GM19468 (cell line): Measurements from ENCODE around the gene KLHL2.
"Not testable (repeated sequence)": the region's sequence is repeated elsewhere in the genome, so short reads cannot be mapped to it uniquely, and the experiment has no call there.

Source experiments
- ATAC-seq: cut with Tn5 transposase; IDR thresholded peaks from one replicate; pipeline ENCODE4 v1.9.1; 2021; ENCODE audit warnings: mild to moderate bottlenecking, moderate library complexity, moderate number of reproducible peaks; ENCODE audit not compliant: unreplicated experiment; ENCODE audit errors: extremely low read depth

KLHL2 gene

DNA sequence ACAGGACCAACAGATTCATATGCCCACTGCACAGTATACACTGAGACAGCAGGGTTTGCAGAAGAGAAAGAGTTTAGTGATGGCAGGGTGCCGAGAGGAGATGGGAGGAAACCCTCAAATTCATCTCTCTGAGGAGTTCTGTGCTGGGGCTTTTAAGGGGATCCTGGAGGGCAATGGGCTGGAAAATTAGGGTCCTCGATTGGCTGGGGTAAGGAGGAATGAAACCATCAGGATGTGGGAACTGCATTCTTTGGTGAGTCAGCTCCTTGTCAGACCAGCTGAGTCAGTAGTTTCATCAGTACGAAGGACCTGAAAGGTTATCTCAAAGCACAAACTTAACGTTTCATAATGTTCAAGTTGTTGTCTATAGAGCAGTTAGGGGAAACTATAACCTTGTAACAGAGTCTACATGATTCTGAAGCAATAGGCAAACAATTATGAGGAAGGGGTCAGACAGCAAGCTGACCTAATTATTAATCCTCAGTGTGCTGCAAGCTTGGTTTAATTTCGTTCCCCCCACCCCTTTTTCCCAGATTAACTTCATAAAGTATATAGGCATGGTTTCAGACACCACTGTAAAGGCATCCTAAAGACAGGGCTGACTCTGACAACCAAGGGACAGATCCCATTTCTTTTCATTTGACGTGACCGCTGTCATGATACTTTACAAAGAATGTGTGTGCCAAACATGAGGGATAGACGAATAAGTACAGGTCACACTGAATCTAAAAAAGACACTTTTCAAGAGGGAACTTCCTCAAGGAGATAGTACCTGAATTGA lies 118.6 kb downstream of the KLHL2 start:
- ATAC-seq, result no peak

DNA sequence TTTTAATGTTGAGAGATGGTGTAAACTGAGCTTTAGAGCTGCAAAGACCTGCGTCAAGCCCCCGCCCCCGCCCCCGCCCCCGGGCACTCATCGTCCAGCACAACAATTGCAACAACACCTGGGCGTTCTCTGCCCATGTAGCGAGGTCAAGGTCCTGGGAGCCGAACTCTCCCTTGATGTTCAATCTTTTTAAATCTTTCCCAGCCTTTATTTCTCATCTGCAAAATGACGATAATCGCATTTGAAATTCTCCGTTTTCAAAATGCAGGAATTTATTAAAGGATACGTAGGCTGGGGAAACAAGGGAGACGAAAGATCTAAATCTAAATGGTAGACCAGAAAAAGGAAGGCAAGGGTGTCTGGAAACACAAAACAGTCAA lies 119.5 kb downstream of the KLHL2 start:
- no peak for ATAC-seq

DNA sequence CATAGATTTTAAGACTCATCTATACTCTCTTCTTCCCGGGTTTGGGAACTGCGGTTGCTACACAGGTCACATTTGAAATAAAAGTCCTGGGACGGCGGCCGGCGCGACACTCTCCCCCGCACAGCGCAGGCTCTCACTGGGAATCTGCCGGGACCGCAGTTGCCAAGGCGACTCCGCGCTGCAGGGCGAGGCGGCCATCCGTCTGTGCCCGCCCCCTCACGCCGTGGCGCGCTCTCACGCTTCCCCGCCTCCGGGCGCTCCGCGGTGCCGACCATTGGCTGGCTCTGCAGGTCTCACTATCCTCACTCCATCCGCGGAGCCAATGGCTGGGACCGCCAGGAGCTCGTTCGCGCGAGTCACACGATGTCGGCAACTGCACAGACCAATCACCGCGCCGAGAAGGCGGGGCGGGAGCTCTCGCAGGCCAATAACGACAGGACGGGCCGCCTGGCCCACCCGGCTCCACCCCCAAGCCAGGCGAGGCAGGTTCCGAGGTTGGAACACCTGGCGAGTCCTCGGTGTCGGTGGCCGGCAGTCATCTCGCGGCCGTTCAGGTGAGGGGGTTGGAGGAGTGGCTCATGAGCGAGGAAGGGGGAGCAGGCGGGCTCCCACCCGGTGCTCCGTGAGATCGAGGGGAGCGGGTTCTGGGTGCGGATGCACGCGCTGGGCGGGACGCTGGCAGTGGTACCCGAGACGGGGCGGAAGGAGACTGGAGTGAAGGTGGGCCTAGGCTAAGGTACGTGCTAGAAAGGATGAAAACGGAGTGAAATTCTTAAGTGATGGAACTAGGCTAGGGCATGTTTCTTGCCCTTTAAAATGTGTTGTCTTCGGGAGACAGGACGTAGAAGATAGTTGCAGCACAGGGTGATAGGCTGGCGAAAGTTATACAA lies 120.1 kb downstream of the KLHL2 start, which contains the start of gene MSMO1:
TSS of gene MSMO1 (plus strand) at position 459 of the 890 bp plus-strand sequence. CDS start 5,702 bp downstream, outside the sequence.
- ATAC-seq, result peak; percentile 100

DNA sequence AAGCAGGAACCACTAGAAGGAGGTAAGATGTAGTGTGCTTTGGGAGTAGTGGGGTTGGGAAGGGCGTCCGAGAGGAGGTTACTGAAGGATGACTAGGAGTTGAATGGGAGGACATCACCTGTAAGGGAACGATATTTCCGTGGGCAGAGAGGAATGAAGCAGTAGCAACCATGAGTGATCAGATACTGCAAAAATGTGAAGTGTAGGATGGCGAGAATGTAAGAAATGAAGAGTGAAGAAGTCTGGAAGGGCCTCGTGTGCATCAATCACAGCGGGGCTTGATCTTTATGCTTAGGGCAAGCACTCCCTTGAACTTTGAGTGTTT lies 120.7 kb downstream of the KLHL2 start:
- no peak for ATAC-seq

DNA sequence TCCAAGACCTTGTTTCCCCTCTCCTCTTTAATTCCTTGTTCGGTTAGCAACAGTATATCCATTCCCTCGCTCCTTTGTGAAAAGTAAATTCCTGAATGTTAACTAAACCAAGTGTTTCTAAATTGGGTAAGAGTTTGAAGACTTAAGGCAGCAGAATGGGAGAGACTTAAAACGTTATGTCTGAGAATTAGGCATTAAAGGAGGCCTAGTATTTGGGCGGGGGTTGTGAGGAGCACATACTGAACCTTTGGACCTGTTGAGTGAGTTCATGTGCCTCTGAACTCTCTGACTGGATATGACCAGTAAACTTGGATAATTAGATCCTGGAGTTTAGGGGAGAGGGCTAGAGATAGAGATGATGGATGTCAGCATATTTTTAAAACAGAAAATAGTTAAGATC lies 121.3 kb downstream of the KLHL2 start:
- no peak for ATAC-seq

DNA sequence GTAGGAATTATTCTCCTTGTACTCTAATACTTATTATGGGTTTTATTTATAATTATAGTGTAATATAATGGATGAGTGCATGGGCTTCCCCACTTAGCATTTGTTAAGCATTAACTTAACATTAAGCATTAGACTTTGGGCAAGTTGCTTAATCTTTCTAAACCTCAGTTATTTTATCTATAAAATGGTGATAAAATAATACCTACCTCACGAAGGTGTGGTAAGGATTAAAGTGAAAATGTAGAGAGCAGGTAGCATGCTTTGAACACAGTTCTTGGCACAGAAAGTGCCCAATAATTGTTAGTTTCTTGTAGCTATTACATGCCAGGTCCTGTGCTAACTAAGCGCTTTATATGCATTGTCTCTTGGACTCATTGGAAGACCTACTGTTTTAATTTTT lies 122.7 kb downstream of the KLHL2 start:
- ATAC-seq, result no peak

DNA sequence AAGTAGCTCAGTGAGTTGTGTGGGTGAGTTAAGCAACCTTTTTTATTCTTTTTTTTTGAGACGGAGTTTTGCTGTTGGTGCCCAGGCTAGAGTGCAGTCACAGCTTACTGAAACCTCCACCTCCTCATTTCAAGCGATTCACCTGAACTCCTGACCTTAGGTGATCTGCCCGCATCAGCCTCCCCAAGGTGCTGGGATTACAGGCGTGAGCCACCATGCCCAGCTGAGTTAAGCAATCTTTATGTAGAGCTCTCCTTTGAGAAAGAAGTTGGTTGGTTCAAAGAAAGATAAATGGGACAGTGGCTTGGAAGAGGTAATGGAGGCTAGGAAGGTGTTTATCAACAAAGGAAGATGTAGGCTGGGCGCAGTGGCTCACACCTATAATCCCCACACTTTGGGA lies 123.3 kb downstream of the KLHL2 start:
- no peak for ATAC-seq

DNA sequence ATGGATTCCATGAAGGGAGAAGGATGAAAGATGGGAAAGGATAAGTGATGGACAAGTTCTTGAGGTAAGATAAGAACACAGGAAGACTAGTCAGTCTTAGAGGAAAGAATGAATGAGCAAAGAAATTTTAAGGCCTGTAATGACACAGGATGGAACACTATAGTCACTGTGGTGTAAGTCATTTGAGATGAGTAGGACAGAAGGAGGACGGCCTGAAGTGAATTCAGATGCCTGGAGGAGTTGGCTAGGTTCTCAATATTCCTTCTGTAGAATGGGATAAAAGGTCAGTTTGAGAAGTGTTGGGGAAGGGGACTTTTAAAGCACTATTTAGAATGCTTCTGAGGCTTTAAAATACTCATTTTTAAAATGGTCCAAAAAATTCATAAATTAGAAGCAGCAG lies 124.0 kb downstream of the KLHL2 start:
- no peak for ATAC-seq

DNA sequence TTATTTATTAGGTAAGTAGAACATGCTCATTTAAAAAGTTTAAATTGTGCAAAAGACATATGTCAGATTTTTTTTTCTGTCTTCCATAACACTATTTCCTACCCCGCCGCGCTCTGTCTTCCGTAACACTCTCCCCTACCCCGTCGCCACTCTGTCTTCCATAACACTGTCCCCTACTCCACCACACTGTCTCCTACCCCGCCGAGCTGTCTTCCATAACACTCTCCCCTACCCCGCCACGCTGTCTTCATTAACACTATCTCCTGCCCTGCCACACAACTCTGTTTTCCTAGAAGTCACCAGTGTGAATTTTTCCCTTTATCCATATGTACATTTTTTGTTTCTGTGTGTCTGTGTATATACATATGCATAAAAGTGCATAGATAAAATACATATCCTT lies 124.5 kb downstream of the KLHL2 start:
- ATAC-seq, result no peak

DNA sequence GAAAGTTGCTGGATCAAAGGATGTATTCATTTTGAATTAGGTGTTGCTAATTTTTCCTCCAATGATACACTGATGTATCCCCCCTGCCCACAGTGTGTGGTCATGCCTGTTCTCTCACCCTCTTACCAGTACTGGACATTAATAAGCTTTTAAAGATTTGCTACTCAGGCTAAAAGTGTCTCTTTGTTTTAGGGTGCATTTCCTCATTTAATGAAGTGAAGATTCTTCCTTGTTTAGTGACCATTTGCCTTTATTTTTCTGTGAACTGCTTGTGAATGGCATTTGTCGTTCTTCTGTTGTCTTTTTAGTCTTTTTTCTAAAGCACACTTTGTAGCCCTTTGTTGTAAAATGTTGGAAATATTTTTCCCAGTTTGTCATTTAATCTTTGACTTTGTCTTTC lies 125.1 kb downstream of the KLHL2 start:
- no peak for ATAC-seq

DNA sequence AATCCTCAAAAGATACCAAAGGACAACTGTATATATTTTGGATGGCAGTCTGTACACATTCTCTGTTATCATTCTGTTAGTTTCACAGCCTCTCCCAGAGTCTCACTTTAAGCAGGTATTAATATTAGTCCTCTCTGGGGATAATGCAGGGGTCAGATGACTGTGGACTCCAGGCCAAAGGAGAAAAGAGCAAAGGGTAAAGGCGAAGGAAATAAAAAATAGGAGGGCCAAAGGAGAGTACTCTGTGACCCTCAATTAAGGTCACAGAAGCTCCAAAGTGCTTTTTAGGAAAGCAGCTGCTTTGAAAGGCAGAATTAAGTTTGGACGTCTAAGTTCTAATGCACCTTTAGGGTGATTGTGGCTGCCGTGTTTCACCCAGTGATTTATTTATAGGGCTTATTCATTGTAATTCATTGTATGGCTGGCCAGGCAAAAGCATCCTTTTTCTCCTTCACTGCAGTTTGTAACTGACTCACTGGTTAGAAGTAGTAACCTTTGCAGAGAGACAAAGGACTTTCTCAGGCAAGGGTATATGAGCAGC lies 127.9 kb downstream of the KLHL2 start:
- no peak for ATAC-seq

DNA sequence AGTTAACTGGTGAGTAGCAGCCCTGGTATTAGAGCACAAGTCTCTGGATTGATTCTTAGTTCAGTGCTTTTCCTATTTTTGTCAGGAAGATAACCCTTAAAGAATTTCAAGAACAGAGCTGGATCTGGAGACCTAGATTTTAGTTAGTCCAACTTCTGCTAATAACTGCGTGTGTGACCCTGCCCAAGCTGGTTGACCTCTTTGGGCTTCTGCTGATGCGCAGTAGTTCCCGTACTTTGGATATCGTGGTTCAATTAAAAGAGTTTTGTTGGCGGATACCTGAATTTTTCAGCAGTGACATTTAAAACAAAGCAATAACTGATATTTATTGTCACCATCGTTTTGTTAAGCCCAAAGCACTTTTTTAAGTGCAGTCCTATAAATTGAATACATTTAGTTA lies 129.4 kb downstream of the KLHL2 start:
- no peak for ATAC-seq

DNA sequence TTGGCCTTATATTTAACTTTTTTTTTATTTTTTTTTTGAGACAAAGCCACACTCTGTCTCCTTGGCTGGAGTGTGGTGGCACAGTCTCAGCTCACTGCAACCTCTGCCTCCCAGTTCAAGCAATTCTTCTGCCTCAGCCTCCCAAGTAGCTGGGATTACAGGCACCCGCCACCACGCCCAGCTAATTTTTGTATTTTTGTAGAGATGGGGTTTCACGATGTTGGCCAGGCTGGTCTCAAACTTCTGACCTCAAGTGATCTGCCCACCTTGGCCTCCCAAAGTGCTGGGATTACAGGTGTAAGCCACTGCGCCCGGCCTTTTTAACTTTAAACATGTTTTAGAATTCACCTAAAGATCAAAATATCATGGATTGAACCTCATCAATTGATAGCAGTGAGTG lies 135.0 kb downstream of the KLHL2 start:
- not testable (repeated sequence) for ATAC-seq

DNA sequence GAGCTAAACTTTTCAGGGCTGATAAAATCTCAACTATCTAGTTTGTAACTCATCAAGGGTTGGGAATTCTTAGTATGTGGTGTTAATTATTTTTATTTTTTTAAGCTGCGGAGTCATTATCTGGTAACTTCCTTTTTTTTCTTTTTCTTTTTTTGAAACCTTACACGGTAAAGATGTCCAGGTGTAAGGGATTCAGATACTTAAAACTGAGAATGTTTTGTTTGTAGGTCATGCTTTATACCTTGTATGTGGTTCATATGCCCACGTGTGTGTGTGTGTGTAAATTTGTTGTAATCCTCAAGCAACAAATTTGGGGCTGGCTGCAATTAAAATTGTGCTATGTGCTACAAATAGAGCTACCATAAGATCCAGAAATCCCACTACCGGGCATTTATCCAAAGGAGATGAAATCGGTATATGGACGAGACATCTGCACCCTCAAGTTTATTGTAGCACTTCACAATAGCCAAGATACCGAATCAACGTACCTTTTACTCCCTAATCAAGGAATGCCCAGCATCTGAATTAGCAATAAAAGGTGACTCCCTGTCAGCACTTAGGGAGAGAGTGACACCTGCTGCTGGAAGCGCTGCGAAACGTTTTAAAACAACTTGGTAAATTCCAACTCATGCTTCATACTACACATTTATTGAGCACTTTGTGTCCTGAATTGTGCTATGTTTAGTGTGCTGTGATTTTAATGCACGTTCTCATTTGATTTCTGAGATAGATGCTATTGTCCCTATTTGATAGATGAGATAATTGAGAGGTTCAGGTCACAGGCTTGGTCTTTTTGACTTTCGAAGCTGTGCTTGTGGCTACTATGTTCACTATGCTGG lies 136.2 kb downstream of the KLHL2 start:
- ATAC-seq, result no peak

DNA sequence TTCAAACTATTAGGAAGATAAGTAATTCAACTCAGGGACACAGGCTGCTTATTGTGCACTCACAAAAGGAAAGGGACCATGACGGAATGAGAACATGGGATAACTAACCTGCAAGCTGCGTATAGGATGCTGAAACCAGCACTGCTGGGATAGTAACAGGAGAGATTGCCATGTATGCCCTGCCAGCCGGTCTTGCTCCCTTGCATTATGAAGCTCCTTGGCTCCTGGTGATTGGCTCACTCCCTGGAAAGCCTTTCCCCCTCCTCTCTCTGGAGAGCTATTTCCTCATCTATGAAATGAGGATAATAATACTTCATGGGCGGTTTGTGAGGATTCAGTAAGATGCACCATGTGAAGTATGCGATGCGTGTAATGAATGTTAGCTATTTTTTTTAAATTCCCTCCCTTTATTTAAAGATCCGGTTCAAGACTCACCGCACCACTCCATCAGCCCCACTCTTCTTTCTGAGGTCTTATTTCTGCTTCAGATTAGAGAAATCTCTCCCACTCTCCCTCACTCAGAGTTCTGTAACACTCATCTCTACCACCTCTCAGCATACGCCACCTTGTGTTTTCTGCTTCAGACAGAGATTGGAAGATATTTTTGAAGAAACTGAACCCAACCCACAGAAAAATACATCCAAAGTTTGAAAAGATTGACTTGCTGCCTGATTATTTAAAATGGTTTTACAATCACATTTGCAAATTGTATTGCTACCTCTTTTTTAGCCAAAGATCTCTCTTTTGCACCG lies 138.5 kb downstream of the KLHL2 start:
- no peak for ATAC-seq

DNA sequence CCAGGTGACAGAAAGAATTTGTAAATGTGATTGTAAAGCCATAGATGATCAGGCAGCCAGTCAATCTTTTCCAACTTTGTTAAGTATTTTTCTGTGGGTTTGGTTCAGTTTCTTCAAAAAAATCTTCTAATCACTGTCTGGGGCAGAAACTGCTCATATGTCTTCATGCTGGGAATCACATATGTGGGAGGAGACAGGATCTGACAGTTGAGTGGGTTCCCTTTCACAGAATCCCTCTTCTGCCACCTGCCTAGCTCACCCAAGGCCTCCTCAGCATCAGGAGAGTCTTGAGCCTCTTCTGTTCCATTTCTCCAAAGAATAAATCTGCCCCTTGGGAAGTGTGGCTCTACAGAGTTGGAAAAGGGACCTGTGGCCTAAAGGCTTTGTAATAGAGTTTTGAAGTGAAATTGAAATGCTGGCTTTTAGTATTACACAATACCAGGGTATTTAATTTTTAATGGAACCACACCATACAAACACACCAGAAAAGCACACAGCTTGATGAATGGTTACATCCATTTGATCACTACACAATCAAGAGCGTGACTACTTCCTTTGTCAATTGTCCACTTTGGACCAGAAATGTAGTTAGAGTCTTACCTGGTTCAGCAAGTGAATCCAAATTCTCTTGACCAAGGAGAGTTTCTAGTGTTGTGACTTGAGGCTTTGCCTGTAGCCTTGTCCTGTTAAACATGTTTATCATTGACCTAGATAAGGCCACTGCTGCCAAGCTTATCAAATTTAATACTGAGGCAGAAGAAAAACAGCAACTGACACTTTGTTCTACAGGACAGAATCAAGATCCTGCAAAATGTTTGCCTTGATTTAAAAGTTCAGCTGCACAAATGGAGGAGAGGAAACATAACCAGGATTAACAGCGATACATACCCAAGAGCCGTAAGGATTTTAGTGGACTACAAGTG lies 140.5 kb downstream of the KLHL2 start:
- no peak for ATAC-seq

DNA sequence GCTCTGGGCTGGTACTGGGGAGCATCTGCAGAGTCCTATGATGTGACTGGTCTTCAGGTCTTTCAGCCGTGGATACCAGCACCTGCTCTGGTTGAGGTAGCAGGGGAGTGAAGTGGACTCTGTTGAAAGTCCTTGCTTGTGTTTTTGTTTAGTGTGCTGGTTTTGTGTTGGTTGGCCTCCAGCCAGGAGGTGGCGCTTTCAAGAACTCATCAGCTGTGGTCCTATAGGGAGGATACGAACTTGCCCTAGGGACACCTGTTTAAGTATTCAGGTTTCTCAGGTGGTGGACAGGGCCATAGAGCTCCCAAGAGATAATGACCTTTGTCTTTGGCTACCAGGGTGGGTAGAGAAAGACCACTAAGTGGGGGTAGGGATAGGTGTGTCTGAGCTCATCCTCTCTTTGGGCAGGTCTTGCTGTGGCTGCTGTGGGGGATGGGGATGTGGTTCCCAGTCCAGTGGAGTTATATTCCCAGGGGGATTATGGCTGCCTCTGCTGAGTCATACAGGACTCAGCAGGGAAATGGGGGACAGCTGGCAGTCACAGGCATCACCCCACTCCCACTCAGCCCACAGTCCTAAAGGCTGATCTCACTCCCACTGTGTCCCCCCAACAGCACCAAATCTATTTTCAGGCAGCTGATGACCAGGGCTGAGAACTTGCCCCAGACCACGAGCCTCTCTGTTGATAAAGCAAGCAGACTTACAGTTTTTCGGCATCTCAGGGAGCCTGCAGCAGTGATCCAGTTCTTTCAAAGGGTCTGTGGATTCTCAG lies 144.2 kb downstream of the KLHL2 start:
- no peak for ATAC-seq

DNA sequence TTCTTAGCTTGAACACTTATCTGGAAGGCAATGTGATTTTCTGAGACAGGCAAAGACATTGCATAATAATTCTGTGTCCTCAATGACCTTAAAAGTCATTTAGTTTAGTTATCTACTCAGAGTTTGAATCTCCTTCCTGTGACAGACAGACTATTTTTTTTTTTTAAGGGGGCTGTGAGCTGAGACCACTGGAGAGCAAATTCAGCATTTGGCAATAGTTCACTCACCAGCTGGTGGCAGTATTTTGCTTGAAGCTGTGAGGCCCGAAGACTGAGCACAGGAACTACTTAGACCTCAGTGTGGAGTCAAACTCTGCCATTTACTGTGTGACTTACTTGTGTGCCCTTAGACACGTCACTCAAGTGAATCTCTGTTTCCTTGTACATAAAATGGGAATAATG lies 148.5 kb downstream of the KLHL2 start:
- ATAC-seq, result no peak
